ENCODE data around the gene PELI2.

Gene PELI2

GRCh38 chr14:56339855-56340701 is 221.9 kb downstream of the PELI2 start:
- peak; percentile 97 for DNase-seq (ENCODE audit: low read depth)
- no peak overlapping the region for H3K4me3 ChIP-seq (ENCODE audit: control insufficient read depth, low read depth, low read length)
- peak; percentile 96 for TF ChIP-seq CTCF (conservative IDR thresholded peaks at IDR 0.05; ENCODE audit: control insufficient read depth, insufficient read depth, low read depth, low read length)

DNA sequence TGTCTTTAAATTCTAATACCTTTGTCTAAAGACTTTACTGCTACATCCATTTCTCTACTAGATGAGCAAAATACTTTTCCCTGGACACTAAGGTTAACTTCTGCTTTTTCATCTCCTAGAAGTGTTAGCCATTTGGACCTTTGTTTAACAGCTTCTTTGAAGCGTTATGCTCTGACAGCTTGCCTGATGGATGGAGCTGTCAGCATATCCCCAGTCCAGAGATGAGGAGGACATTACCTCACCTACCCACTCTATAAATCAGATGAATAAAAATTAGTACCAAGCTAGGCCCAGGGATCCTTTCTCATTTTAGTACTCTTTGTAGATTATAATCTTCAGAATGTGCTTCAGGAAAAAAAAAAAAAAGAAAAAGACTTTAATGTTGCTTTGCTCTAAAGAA is 222.7 kb downstream of the PELI2 start:
- H3K4me3 ChIP-seq (ENCODE audit: control insufficient read depth, low read depth, low read length) = no peak overlapping the region
- DNase-seq (ENCODE audit: low read depth) = no peak
- no peak for TF ChIP-seq CTCF (conservative IDR thresholded peaks at IDR 0.05; ENCODE audit: control insufficient read depth, insufficient read depth, low read depth, low read length)

GRCh38 chr14:56341766-56342493 is 223.7 kb downstream of the PELI2 start:
- peak; percentile 54 for DNase-seq (ENCODE audit: low read depth)
- H3K4me3 ChIP-seq (ENCODE audit: control insufficient read depth, low read depth, low read length) = no peak overlapping the region
- TF ChIP-seq CTCF (conservative IDR thresholded peaks at IDR 0.05; ENCODE audit: control insufficient read depth, insufficient read depth, low read depth, low read length) = no peak

DNA sequence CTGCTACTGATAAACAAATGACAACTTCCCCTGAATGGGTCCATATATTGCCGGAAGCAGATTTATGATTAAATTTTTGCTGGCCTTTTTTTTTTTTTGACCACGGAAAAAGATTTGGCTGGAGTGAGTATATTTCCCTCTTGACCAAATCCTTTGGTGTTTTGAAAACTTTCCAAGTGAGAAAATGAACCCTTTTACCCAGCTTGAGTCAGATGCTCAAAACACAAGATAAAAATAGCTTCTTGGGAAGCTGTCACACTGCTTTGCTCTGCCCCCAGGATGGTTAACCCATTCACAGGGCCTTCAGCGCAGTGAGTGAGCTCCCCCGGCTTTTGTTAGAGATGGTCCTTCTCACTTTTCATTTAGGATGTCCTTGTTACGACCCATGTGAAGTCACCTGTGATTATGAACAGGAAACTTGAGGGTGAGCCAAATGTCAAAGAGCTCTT is 224.3 kb downstream of the PELI2 start:
- no peak for TF ChIP-seq CTCF (conservative IDR thresholded peaks at IDR 0.05; ENCODE audit: control insufficient read depth, insufficient read depth, low read depth, low read length)
- peak; percentile 83 for DNase-seq (ENCODE audit: low read depth)
- no peak overlapping the region for H3K4me3 ChIP-seq (ENCODE audit: control insufficient read depth, low read depth, low read length)

GRCh38 chr14:56349960-56350359 is 231.7 kb downstream of the PELI2 start:
- H3K4me3 ChIP-seq (ENCODE audit: control insufficient read depth, low read depth, low read length) = no peak overlapping the region
- TF ChIP-seq CTCF (conservative IDR thresholded peaks at IDR 0.05; ENCODE audit: control insufficient read depth, insufficient read depth, low read depth, low read length) = no peak
- no peak for DNase-seq (ENCODE audit: low read depth)

All from fibroblast of mammary gland (primary cell).